Esophagus muscularis mucosa (tissue), 4 donors: ENCODE data around the gene STK39. TPM values are rescaled to one million over a fixed set of nuclear protein-coding genes. Genes with fewer than 3 reads are reported as not detected.

Source experiments
- DNase-seq: peaks from one replicate; pipeline ENCODE4 v3.0.0-alpha.2; 2017; ENCODE audit errors: extremely low spot score
- H3K27ac ChIP-seq, 4 donors: fragments of 200-600 bp; sonication (generic); replicated peaks in 1 of 4; 1 replicate in 3 of 4; 2 replicates in 1 of 4; pipeline ENCODE4 v1.5.1; 2016 to 2019; ENCODE audit warnings: mild to moderate bottlenecking in 1 of 4
- H3K27me3 ChIP-seq, 4 donors: fragments of 200-600 bp; sonication (generic); one replicate each; pipeline versions ENCODE4 v1.5.1 to v1.6.0; 2016 to 2019
- H3K36me3 ChIP-seq, 4 donors: fragments of 200-600 bp; sonication (generic); one replicate each; pipeline ENCODE4 v1.5.1; 2016 to 2019
- H3K4me1 ChIP-seq, 4 donors: fragments of 200-600 bp; sonication (generic); one replicate each; pipeline ENCODE4 v1.5.1; 2016 to 2019
- H3K4me3 ChIP-seq, 4 donors: fragments of 200-600 bp; sonication (generic); 1 replicate in 2 of 4; 2 replicates in 2 of 4; pipeline ENCODE4 v1.5.1; 2016 to 2019; ENCODE audit warnings: mild to moderate bottlenecking in 4 of 4, moderate library complexity in 1 of 4
- H3K9me3 ChIP-seq, 4 donors: fragments of 200-600 bp; sonication (generic); 1 replicate in 3 of 4; 2 replicates in 1 of 4; pipeline ENCODE4 v1.5.1; 2016 to 2019
- EP300 ChIP-seq: sonication (generic); formaldehyde crosslinking; IDR thresholded peaks from one replicate; pipeline ENCODE4 v1.6.1; 2017; ENCODE audit warnings: antibody characterized with exemption
- POLR2A ChIP-seq: fragments of 450-650 bp; IDR thresholded peaks from one replicate; pipeline ENCODE4 v1.6.1; 2017; ENCODE audit warnings: antibody characterized with exemption, moderate library complexity, mild to moderate bottlenecking, low read depth
- POLR2AphosphoS5 ChIP-seq, 2 donors: sonication (generic); formaldehyde crosslinking; IDR thresholded peaks; one replicate each; pipeline ENCODE4 v1.6.1; 2017; ENCODE audit warnings: antibody characterized with exemption in 2 of 2
- WGBS: methylation state at CpG from one replicate; pipeline ENCODE4 v1.1.5; 2018; 5-methylcytosine and 5-hydroxymethylcytosine counted together
- intact Hi-C: fragments of 100-400 bp; cut with DNase I; formaldehyde crosslinking; loops from one replicate; pipeline ENCODE4 v1.15.1; 2023
- total RNA-seq, 4 donors: library from RNA; depleted of rRNA; stranded (reverse); fragments of >200 nt; gene quantifications; one replicate each; pipeline versions ENCODE4 v1.1.0 to v1.2.1, GENCODE V29; 2016
- TF ChIP-seq, protein P1 (sequence below), 3 experiments: fragments of 200-600 bp in 2 of 3; fragments of 450-650 bp in 1 of 3; sonication (generic) in 2 of 3; IDR thresholded peaks; one replicate each; pipeline ENCODE4 v1.5.1; 2017 to 2019; ENCODE audit warnings: antibody characterized with exemption in 3 of 3, mild to moderate bottlenecking in 2 of 3, moderate library complexity in 1 of 3

Gene STK39
- total RNA-seq, 4 donors from 2014 or later = 32.5 to 49.1 (median 41.5) TPM

DNA sequence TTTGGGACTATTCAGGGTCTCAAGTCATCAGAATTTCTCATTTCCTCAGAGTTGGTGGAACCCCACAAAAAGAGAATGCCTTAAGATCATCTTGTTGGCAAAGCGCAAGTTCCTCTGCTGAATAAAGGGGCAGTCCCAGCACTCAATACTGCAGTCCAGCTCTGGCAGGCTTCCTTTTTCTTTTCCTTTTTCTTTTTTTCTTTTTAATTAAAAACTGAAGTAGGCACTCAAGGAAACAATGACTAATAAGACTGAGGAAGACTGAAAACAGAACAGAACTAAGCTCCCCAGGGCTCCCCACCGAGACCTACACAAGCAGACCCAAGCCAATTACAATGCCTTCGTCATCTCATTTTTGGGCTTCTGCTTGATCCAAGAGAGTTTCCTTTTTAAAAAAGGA lies 82.0 kb downstream of the STK39 start:
- peaks cover 23 to 29% (median 26%) of the 10 kb centered on the region in 4 donors for H3K4me1 ChIP-seq
- H3K27ac ChIP-seq = no peak overlapping the region
- no peak overlapping the region for H3K4me3 ChIP-seq
- H3K9me3 ChIP-seq = no peaks in the 10 kb centered on the region
- WGBS = 50% methylated on average over 3 of the region's 3 CpGs
- H3K36me3 ChIP-seq = peaks cover 0 to 12% (median 4%) of the 10 kb centered on the region in 4 donors
- no peaks in the 10 kb centered on the region for H3K27me3 ChIP-seq
- TF ChIP-seq EP300 (no peak), POLR2AphosphoS5 (IDR thresholded peaks at IDR 0.05) (no peak), POLR2A (no peak)
- TF ChIP-seq, protein P1, sequence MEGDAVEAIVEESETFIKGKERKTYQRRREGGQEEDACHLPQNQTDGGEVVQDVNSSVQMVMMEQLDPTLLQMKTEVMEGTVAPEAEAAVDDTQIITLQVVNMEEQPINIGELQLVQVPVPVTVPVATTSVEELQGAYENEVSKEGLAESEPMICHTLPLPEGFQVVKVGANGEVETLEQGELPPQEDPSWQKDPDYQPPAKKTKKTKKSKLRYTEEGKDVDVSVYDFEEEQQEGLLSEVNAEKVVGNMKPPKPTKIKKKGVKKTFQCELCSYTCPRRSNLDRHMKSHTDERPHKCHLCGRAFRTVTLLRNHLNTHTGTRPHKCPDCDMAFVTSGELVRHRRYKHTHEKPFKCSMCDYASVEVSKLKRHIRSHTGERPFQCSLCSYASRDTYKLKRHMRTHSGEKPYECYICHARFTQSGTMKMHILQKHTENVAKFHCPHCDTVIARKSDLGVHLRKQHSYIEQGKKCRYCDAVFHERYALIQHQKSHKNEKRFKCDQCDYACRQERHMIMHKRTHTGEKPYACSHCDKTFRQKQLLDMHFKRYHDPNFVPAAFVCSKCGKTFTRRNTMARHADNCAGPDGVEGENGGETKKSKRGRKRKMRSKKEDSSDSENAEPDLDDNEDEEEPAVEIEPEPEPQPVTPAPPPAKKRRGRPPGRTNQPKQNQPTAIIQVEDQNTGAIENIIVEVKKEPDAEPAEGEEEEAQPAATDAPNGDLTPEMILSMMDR (IDR thresholded peaks at IDR 0.05) = no peak
- DNase-seq = no peak
- intact Hi-C loops = no loop called here

- TF ChIP-seq POLR2A = no peak
- no peak for TF ChIP-seq EP300
- no peak for TF ChIP-seq POLR2AphosphoS5 (IDR thresholded peaks at IDR 0.05)
- TF ChIP-seq, protein P1 (IDR thresholded peaks at IDR 0.05) = no peak
Observed at GRCh38 chr2:168160897-168161296, 86.5 kb downstream of the STK39 start.

DNA sequence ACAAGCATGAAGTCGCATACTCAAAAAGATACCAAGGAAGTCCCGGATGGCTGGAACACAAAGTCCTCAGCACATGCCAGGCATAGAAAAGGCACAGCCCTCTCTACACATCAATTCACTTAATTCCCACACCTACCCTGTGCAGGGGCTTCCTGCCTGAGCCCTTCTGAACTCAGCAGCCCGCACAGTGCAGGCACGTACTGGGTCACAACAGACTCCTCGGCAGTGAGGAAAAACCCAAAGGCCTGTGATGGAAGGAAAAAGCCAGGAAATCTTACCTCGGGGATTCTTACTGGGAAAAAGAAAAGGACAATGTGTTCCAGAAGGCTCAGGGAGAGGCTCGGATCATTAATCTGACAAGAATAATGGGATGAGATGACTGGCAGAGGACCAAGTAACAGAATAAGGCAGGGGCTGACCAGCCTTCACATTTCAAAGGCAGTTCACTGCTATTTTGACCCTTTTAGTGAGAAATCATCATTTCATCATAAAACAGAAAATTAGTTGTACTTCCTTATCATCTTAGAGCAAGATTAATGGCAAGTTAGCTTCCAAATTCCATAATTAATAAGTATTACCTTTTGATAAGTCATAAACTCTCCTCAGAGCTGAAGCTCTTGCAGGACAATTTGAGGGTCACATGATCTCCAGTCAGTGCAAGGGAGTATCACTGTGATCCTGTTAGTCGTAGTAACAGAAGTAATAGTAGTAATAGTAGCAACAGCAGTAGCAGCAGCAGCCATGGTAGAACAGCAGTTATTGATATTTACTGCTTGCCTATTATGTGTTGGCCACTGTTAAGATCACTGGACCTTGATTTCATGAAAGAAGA lies 87.4 kb downstream of the STK39 start:
- DNase-seq = peak; percentile 80
- peaks cover 11 to 40% (median 33%) of the 10 kb centered on the region in 4 donors for H3K4me1 ChIP-seq
- TF ChIP-seq POLR2A (no peak), POLR2AphosphoS5 (IDR thresholded peaks at IDR 0.05) (peak; percentile 18 to 29)
- peak overlapping the region in 3 of 4 donors; percentile 44 to 59 (median 46) for H3K27ac ChIP-seq
- 53% methylated on average over 8 of the region's 8 CpGs for WGBS
- no peaks in the 10 kb centered on the region for H3K9me3 ChIP-seq
- H3K27me3 ChIP-seq = no peaks in the 10 kb centered on the region
- no peak overlapping the region for H3K4me3 ChIP-seq
- intact Hi-C loops = no loop called here
- peaks cover 0 to 12% (median 4%) of the 10 kb centered on the region in 4 donors for H3K36me3 ChIP-seq

More at GRCh38 chr2:168160897-168161296, 86.5 kb downstream of the STK39 start:
- H3K27me3 ChIP-seq = no peaks in the 10 kb centered on the region
- H3K4me3 ChIP-seq = no peak overlapping the region
- H3K27ac ChIP-seq = no peak overlapping the region
- intact Hi-C loops = no loop called here
- WGBS = 62% methylated on average over 7 of the region's 7 CpGs
- DNase-seq = no peak
- H3K4me1 ChIP-seq = peaks cover 18 to 38% (median 35%) of the 10 kb centered on the region in 4 donors
- H3K36me3 ChIP-seq = peaks cover 0 to 12% (median 4%) of the 10 kb centered on the region in 4 donors
- H3K9me3 ChIP-seq = no peaks in the 10 kb centered on the region

GRCh38 chr2:168158586-168158985 lies 88.8 kb downstream of the STK39 start:
- 69% methylated on average over 3 of the region's 3 CpGs for WGBS
- H3K36me3 ChIP-seq = peaks cover 0 to 11% (median 3%) of the 10 kb centered on the region in 4 donors
- DNase-seq = peak; percentile 47
- H3K4me1 ChIP-seq = peaks cover 11 to 45% (median 36%) of the 10 kb centered on the region in 4 donors
- intact Hi-C loops = no loop called here
- H3K4me3 ChIP-seq = no peak overlapping the region
- no peaks in the 10 kb centered on the region for H3K9me3 ChIP-seq
- TF ChIP-seq EP300 = no peak
- TF ChIP-seq POLR2AphosphoS5 (IDR thresholded peaks at IDR 0.05) = no peak
- TF ChIP-seq, protein P1 (IDR thresholded peaks at IDR 0.05) = no peak
- H3K27me3 ChIP-seq = no peaks in the 10 kb centered on the region
- H3K27ac ChIP-seq = no peak overlapping the region

DNA sequence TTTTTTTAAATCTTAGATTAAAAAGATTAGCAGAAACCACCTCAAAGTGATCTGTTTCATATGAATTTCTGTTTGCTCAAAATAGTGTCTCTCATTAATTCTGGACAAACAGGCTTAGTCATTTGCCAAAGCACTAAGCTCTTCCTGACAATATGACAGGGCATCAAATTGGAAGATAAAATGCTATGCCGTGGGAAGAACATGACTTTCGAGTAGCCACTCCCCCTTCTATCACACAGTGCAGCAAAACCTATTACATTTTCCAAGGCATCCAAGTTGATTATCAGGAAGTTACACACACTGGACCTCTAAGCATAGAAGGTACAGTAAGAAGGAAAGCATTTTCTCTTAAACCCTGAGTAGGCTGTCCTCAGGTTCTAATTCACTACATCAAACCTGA lies 89.5 kb downstream of the STK39 start:
- intact Hi-C loops = no loop called here
- no peak overlapping the region for H3K27ac ChIP-seq
- WGBS = 79% methylated on average over 2 of the region's 2 CpGs
- peaks cover 0 to 5% (median 0%) of the 10 kb centered on the region in 4 donors for H3K36me3 ChIP-seq
- no peak overlapping the region for H3K4me3 ChIP-seq
- DNase-seq = no peak
- H3K9me3 ChIP-seq = no peaks in the 10 kb centered on the region
- TF ChIP-seq POLR2A (no peak), EP300 (no peak), POLR2AphosphoS5 (IDR thresholded peaks at IDR 0.05) (no peak)
- TF ChIP-seq, protein P1 (IDR thresholded peaks at IDR 0.05) = no peak
- H3K4me1 ChIP-seq = peaks cover 11 to 45% (median 36%) of the 10 kb centered on the region in 4 donors
- no peaks in the 10 kb centered on the region for H3K27me3 ChIP-seq
